ENCODE data around the gene PPP4R3B.

PPP4R3B gene

GRCh38 chr2:55618025-55618274 lies 528 bp upstream of the PPP4R3B start:
- H3K9me2 ChIP-seq (replicated peaks; ENCODE audit: insufficient read depth, low read length), result no peaks in the 10 kb centered on the region
- peak overlapping the region; percentile 100 for H3K9ac ChIP-seq (ENCODE audit: low read length)
- peak overlapping the region; percentile 74 for H3K27ac ChIP-seq (ENCODE audit: low read depth, low read length)
- peaks cover 25% of the 10 kb centered on the region for H3K36me3 ChIP-seq (ENCODE audit: low read length)
- peak overlapping the region; percentile 98 for H3K4me3 ChIP-seq (ENCODE audit: insufficient read depth, low read length, poor library complexity, severe bottlenecking)
- H3K27me3 ChIP-seq (ENCODE audit: low read length), result no peaks in the 10 kb centered on the region
- H4K20me1 ChIP-seq (ENCODE audit: low read depth, low read length), result peaks cover 35% of the 10 kb centered on the region
- H2AFZ ChIP-seq (ENCODE audit: low read depth, low read length, severe bottlenecking), result peak overlapping the region; percentile 21
- H3F3A ChIP-seq (ENCODE audit: insufficient read depth), result peaks cover 22% of the 10 kb centered on the region
- TF ChIP-seq CTCF (IDR thresholded peaks at IDR 0.05; ENCODE audit: insufficient read depth, low read length, poor library complexity, severe bottlenecking) (no peak), EZH2phosphoT487 (conservative IDR thresholded peaks at IDR 0.05; ENCODE audit: low read length) (no peak)
- H3K4me2 ChIP-seq (ENCODE audit: low read depth, low read length, poor library complexity, severe bottlenecking), result peak overlapping the region; percentile 90
- peaks cover 95% of the 10 kb centered on the region for H3K79me2 ChIP-seq (ENCODE audit: insufficient read depth, low read length)
- no peaks in the 10 kb centered on the region for H3K9me3 ChIP-seq (ENCODE audit: insufficient read depth, low read length)

- H3F3A ChIP-seq (ENCODE audit: insufficient read depth), result peaks cover 18% of the 10 kb centered on the region
- TF ChIP-seq CTCF (IDR thresholded peaks at IDR 0.05; ENCODE audit: insufficient read depth, low read length, poor library complexity, severe bottlenecking), result no peak
- no peak for TF ChIP-seq EZH2phosphoT487 (conservative IDR thresholded peaks at IDR 0.05; ENCODE audit: low read length)
- H3K4me3 ChIP-seq (ENCODE audit: insufficient read depth, low read length, poor library complexity, severe bottlenecking), result peak overlapping the region; percentile 91
- H3K4me2 ChIP-seq (ENCODE audit: low read depth, low read length, poor library complexity, severe bottlenecking), result peak overlapping the region; percentile 99
- H4K20me1 ChIP-seq (ENCODE audit: low read depth, low read length), result peaks cover 43% of the 10 kb centered on the region
- H2AFZ ChIP-seq (ENCODE audit: low read depth, low read length, severe bottlenecking), result peak overlapping the region; percentile 43
- peak overlapping the region; percentile 100 for H3K9ac ChIP-seq (ENCODE audit: low read length)
- no peaks in the 10 kb centered on the region for H3K9me2 ChIP-seq (replicated peaks; ENCODE audit: insufficient read depth, low read length)
- peaks cover 95% of the 10 kb centered on the region for H3K79me2 ChIP-seq (ENCODE audit: insufficient read depth, low read length)
- H3K9me3 ChIP-seq (ENCODE audit: insufficient read depth, low read length), result no peaks in the 10 kb centered on the region
- H3K27ac ChIP-seq (ENCODE audit: low read depth, low read length), result peak overlapping the region; percentile 78
- H3K36me3 ChIP-seq (ENCODE audit: low read length), result peaks cover 35% of the 10 kb centered on the region
- no peaks in the 10 kb centered on the region for H3K27me3 ChIP-seq (ENCODE audit: low read length)
These were observed 759 bp downstream of the PPP4R3B start for GRCh38 chr2:55616551-55617174.

- no peaks in the 10 kb centered on the region for H3K27me3 ChIP-seq (ENCODE audit: low read length)
- peaks cover 38% of the 10 kb centered on the region for H4K20me1 ChIP-seq (ENCODE audit: low read depth, low read length)
- H2AFZ ChIP-seq (ENCODE audit: low read depth, low read length, severe bottlenecking), result no peak overlapping the region
- H3K9me3 ChIP-seq (ENCODE audit: insufficient read depth, low read length), result no peaks in the 10 kb centered on the region
- H3K36me3 ChIP-seq (ENCODE audit: low read length), result peaks cover 40% of the 10 kb centered on the region
- H3K79me2 ChIP-seq (ENCODE audit: insufficient read depth, low read length), result peaks cover 100% of the 10 kb centered on the region
- no peak overlapping the region for H3K9ac ChIP-seq (ENCODE audit: low read length)
- no peak for TF ChIP-seq EZH2phosphoT487 (conservative IDR thresholded peaks at IDR 0.05; ENCODE audit: low read length)
- no peak for TF ChIP-seq CTCF (IDR thresholded peaks at IDR 0.05; ENCODE audit: insufficient read depth, low read length, poor library complexity, severe bottlenecking)
- H3K4me2 ChIP-seq (ENCODE audit: low read depth, low read length, poor library complexity, severe bottlenecking), result no peak overlapping the region
- no peak overlapping the region for H3K27ac ChIP-seq (ENCODE audit: low read depth, low read length)
- H3K9me2 ChIP-seq (replicated peaks; ENCODE audit: insufficient read depth, low read length), result no peaks in the 10 kb centered on the region
- peaks cover 6% of the 10 kb centered on the region; the same call in 1 of the 2 replicates for H3F3A ChIP-seq (ENCODE audit: insufficient read depth)
- no peak overlapping the region for H3K4me3 ChIP-seq (ENCODE audit: insufficient read depth, low read length, poor library complexity, severe bottlenecking)
These were observed 5.4 kb downstream of the PPP4R3B start for GRCh38 chr2:55611997-55612396.

Data from SU-DHL-6 (cell line).